K562 (cell line): Measurements from ENCODE around the gene IGFALS.

Experiments used
- CCNT2 ChIP-seq: IDR thresholded peaks from 2 replicates; pipeline ENCODE4 v1.6.1; 2011; ENCODE audit warnings: borderline replicate concordance, low read depth, mild to moderate bottlenecking, moderate library complexity, mixed read lengths, low read length; ENCODE audit not compliant: insufficient read length; ENCODE audit errors: extremely low read depth
- EZH2 ChIP-seq: IDR thresholded peaks from 2 replicates; pipeline ENCODE4 v1.6.1; 2012; ENCODE audit warnings: low read depth, mild to moderate bottlenecking, inconsistent platforms, low read length, borderline replicate concordance
- KLF1 ChIP-seq: fragments of 450-650 bp; IDR thresholded peaks from 2 replicates; pipeline ENCODE4 v1.6.1; 2016; ENCODE audit warnings: missing genetic modification characterization, missing compliant biosample characterization
- NFIC ChIP-seq: fragments of 450-650 bp; IDR thresholded peaks from 2 replicates; pipeline ENCODE4 v1.6.1; 2017; ENCODE audit warnings: mild to moderate bottlenecking, inconsistent platforms
- SP1 ChIP-seq: sonication (generic); formaldehyde crosslinking; IDR thresholded peaks from 2 replicates; pipeline ENCODE4 v1.8.1; 2022; ENCODE audit warnings: mild to moderate bottlenecking, missing genetic modification reagents
- TRIM25 ChIP-seq: fragments of 450-650 bp; IDR thresholded peaks from 2 replicates; pipeline ENCODE4 v1.7.0; 2016; ENCODE audit warnings: borderline replicate concordance
- ZBTB43 ChIP-seq: sonication (generic); formaldehyde crosslinking; IDR thresholded peaks from 2 replicates; pipeline ENCODE4 v1.8.0; 2023; ENCODE audit warnings: mild to moderate bottlenecking, missing genetic modification reagents

GRCh38 chr16:1826691-1827573 lies 33.4 kb upstream of the IGFALS start, which contains the start of the genes FAHD1 and HAGH:
- TF ChIP-seq NFIC (peak; percentile 87), TRIM25 (no peak), CCNT2 (peak; percentile 63), EZH2 (no peak), KLF1 (tag) (no peak), SP1 (CRISPR knock-in tag) (peak; percentile 87), ZBTB43 (CRISPR knock-in tag) (no peak)
